ENCODE data around the gene FEN1. TPM values are rescaled to one million over a fixed set of nuclear protein-coding genes. Genes with fewer than 3 reads are reported as not detected.

FEN1 gene
- total and polyA plus RNA-seq, 2 experiments from 2014 or later: 29.0 to 31.5 TPM

DNA sequence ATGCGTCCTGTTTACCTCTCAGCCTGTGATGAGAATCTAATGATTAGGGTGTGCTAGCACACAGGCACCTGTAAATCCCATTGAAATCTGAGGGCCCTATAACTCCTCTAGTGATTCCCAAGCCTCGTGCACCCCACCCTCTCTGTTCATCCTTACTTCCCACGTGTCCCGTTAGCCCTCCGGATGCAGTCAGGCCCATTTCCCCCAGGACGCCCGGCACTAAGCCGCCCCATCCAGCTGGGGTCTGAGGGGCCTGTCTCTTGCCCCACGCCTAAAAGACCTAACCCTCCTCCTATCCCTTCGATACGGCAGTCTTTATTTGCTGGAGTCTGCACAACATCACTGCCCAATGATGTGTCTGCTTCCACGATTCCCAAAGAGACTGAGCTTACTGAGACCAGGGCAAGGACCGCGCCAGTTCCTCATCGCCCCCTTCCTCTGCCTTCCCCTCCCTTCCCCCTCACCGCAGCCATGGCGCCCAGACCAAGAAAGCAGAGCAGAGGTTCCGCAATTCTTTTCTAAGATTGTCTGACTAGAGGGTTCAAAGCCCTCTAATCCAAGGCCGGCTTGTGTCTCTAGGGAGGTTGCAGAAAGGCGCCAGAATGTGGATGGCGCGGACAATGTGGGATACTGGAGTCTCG lies 34.3 kb downstream of the FEN1 start:
- H3F3A ChIP-seq (ENCODE audit: insufficient read depth): peaks cover 8% of the 10 kb centered on the region
- TF ChIP-seq EZH2 (IDR thresholded peaks at IDR 0.05; ENCODE audit: insufficient read depth, poor library complexity, severe bottlenecking) (no peak), EZH2phosphoT487 (IDR thresholded peaks at IDR 0.05; ENCODE audit: insufficient read depth, low read depth) (no peak)
- H3K36me3 ChIP-seq (ENCODE audit: low read depth): no peaks in the 10 kb centered on the region
- in situ Hi-C loops (cut with MboI): no loop called here
- no peaks in the 10 kb centered on the region for H4K20me1 ChIP-seq (ENCODE audit: insufficient read depth)
- H3K27ac ChIP-seq: no peak overlapping the region
- H3K9ac ChIP-seq: peak overlapping the region; percentile 40
- peak overlapping the region; percentile 71 for H3K4me3 ChIP-seq
- no peak for DNase-seq
- H3K79me2 ChIP-seq (ENCODE audit: insufficient read depth): no peaks in the 10 kb centered on the region
- peaks cover 9% of the 10 kb centered on the region for H3K4me1 ChIP-seq (ENCODE audit: insufficient read depth)
- WGBS, 2 experiments (ENCODE audit: low coverage in 1 of 2, low lambda C conversion rate in 2 of 2, missing lambda C conversion rate in 2 of 2): 56 to 59% methylated on average over 23 of the region's 23 CpGs
- H2AFZ ChIP-seq: peak overlapping the region; percentile 82
- H3K9me3 ChIP-seq (ENCODE audit: low read depth): no peaks in the 10 kb centered on the region
- no peaks in the 10 kb centered on the region for H3K9me2 ChIP-seq (ENCODE audit: insufficient read depth)
- H3K27me3 ChIP-seq (replicated peaks; ENCODE audit: insufficient read depth): no peaks in the 10 kb centered on the region
- H3K4me2 ChIP-seq (ENCODE audit: unreplicated experiment): peak overlapping the region; percentile 81

DNA sequence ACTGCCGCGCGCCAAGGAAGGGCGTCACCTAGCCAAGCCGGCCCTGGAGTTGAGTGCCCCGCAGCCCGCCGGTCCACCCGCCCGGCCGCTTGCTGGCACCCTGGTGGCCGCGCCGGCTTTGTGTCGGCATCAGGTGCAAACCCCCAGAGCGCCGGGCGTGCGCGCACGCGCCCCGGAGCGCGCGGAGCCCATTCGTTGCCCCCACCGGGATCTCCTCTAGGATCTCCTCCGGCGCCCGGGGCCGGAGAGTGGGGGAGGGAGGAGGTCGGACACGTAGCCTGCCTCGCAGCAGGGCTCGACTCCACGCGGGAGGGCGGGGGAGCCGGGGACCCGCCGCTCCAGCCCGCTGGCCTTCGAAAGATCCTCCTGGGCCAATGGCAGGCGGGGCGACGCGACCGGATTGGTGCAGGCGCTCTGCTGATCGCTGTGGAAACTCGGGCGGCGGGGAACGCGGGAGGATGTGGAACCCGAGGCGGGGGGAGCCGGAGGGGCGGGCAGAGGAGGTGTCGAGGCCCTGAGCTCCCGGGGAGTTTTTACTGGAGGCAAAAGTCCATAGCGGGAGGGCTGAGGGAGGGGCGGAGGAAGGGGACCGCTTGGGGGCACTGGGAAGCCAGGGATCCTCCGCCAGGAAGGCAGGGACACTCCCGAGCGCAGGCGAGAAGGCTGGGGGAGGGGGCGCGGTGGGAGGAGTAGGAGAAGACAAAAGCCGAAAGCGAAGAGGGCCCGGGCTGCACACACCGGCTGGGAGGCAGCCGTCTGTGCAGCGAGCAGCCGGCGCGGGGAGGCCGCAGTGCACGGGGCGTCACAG lies 35.1 kb downstream of the FEN1 start, which contains the start of gene FADS2:
TSS of gene FADS2 (plus strand) at position 730 of the 808 bp plus-strand sequence. CDS start 91 bp downstream, outside the sequence.
- Histone ChIP-seq H3K4me3 (peak within 1 kb of the TSS; percentile 71), H3K36me3 (ENCODE audit: low read depth) (no peaks in the 10 kb centered on the region), H4K20me1 (ENCODE audit: insufficient read depth) (no peaks in the 10 kb centered on the region), H3K4me1 (ENCODE audit: insufficient read depth) (peaks cover 9% of the 10 kb centered on the region), H3K79me2 (ENCODE audit: insufficient read depth) (no peaks in the 10 kb centered on the region), H2AFZ (peak within 1 kb of the TSS; percentile 82), H3K9me2 (ENCODE audit: insufficient read depth) (no peaks in the 10 kb centered on the region), H3K9me3 (ENCODE audit: low read depth) (no peaks in the 10 kb centered on the region), H3K9ac (peak within 1 kb of the TSS; percentile 40), H3K27me3 (replicated peaks; ENCODE audit: insufficient read depth) (no peaks in the 10 kb centered on the region), H3K27ac (no peak within 1 kb of the TSS), H3F3A (ENCODE audit: insufficient read depth) (peaks cover 8% of the 10 kb centered on the region), H3K4me2 (ENCODE audit: unreplicated experiment) (peak within 1 kb of the TSS; percentile 81)
- in situ Hi-C loops (cut with MboI): no loop called here
- TF ChIP-seq EZH2 (IDR thresholded peaks at IDR 0.05; ENCODE audit: insufficient read depth, poor library complexity, severe bottlenecking) (peak; percentile 41), EZH2phosphoT487 (IDR thresholded peaks at IDR 0.05; ENCODE audit: insufficient read depth, low read depth) (no peak)
- 2 to 3% methylated on average over 31 to 78 of the region's 83 CpGs for WGBS, 2 experiments (ENCODE audit: low coverage in 1 of 2, low lambda C conversion rate in 2 of 2, missing lambda C conversion rate in 2 of 2)
- peak; percentile 71 for DNase-seq

DNA sequence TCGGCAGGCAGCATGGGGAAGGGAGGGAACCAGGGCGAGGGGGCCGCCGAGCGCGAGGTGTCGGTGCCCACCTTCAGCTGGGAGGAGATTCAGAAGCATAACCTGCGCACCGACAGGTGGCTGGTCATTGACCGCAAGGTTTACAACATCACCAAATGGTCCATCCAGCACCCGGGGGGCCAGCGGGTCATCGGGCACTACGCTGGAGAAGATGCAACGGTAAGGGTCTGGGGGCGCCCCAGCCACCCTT lies 35.6 kb downstream of the FEN1 start:
- peak overlapping the region; percentile 40 for H3K9ac ChIP-seq
- peak overlapping the region; percentile 81 for H3K4me2 ChIP-seq (ENCODE audit: unreplicated experiment)
- peak overlapping the region; percentile 82 for H2AFZ ChIP-seq
- no peaks in the 10 kb centered on the region for H3K9me3 ChIP-seq (ENCODE audit: low read depth)
- peaks cover 8% of the 10 kb centered on the region for H3F3A ChIP-seq (ENCODE audit: insufficient read depth)
- H4K20me1 ChIP-seq (ENCODE audit: insufficient read depth): no peaks in the 10 kb centered on the region
- no peaks in the 10 kb centered on the region for H3K27me3 ChIP-seq (replicated peaks; ENCODE audit: insufficient read depth)
- H3K79me2 ChIP-seq (ENCODE audit: insufficient read depth): no peaks in the 10 kb centered on the region
- in situ Hi-C loops (cut with MboI): no loop called here
- no peaks in the 10 kb centered on the region for H3K36me3 ChIP-seq (ENCODE audit: low read depth)
- DNase-seq: no peak
- peaks cover 9% of the 10 kb centered on the region for H3K4me1 ChIP-seq (ENCODE audit: insufficient read depth)
- H3K9me2 ChIP-seq (ENCODE audit: insufficient read depth): no peaks in the 10 kb centered on the region
- H3K27ac ChIP-seq: no peak overlapping the region
- 0% methylated on average over 7 to 16 of the region's 16 CpGs for WGBS, 2 experiments (ENCODE audit: low coverage in 1 of 2, low lambda C conversion rate in 2 of 2, missing lambda C conversion rate in 2 of 2)
- H3K4me3 ChIP-seq: peak overlapping the region; percentile 71
- TF ChIP-seq EZH2 (IDR thresholded peaks at IDR 0.05; ENCODE audit: insufficient read depth, poor library complexity, severe bottlenecking) (peak; percentile 10), EZH2phosphoT487 (IDR thresholded peaks at IDR 0.05; ENCODE audit: insufficient read depth, low read depth) (no peak)

DNA sequence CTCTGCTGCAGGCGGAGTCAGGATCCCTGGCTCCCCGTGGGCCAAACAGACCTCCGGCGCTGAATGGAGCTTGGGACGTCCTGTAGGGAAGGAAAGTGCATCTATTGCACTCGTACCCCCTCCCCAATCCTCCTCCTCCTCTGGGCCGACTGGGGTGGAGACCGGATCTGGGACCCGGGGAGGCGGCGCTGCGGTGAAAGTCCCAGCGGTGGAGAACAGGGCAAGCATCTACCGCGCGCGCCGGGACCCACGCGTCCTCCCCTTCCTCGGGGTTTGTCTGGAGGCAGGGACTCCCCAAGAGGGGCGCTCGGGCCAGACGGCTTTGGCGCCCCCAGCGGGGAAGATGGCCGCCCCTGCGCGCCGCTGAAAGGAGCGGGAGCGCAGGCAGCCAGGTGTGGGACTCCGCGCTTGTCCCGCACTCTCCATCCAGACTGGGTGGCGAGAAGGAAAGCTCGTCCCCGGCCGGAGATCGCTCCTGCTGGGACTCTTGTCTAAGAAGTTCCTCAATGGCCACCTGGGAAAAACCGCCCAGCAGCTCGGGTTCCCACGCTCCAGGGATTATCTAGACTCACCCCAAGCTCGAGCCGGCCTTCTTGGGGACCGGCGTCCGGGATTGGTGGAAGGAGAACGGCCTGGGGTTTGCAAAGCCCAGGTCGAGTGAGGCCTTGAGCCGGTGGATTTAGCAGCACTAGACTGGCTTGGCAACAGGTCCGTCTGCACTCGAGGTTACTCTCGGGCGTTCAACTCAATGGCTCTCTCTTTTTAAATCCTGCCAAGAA lies 36.1 kb downstream of the FEN1 start:
- Histone ChIP-seq H3K36me3 (ENCODE audit: low read depth) (no peaks in the 10 kb centered on the region), H4K20me1 (ENCODE audit: insufficient read depth) (no peaks in the 10 kb centered on the region), H3K4me1 (ENCODE audit: insufficient read depth) (peaks cover 9% of the 10 kb centered on the region), H3K9me3 (ENCODE audit: low read depth) (no peaks in the 10 kb centered on the region), H3K4me2 (ENCODE audit: unreplicated experiment) (peak overlapping the region; percentile 81), H3K9ac (no peak overlapping the region; the same call in 1 of the 2 replicates), H3F3A (ENCODE audit: insufficient read depth) (peaks cover 8% of the 10 kb centered on the region), H3K9me2 (ENCODE audit: insufficient read depth) (no peaks in the 10 kb centered on the region), H3K27ac (no peak overlapping the region), H3K79me2 (ENCODE audit: insufficient read depth) (no peaks in the 10 kb centered on the region), H2AFZ (peak overlapping the region; percentile 82), H3K4me3 (peak overlapping the region; percentile 71), H3K27me3 (replicated peaks; ENCODE audit: insufficient read depth) (no peaks in the 10 kb centered on the region)
- in situ Hi-C loops (cut with MboI): no loop called here
- no peak for TF ChIP-seq EZH2phosphoT487 (IDR thresholded peaks at IDR 0.05; ENCODE audit: insufficient read depth, low read depth)
- no peak for TF ChIP-seq EZH2 (IDR thresholded peaks at IDR 0.05; ENCODE audit: insufficient read depth, poor library complexity, severe bottlenecking)
- DNase-seq: peak; percentile 20
- WGBS, 2 experiments (ENCODE audit: low coverage in 1 of 2, low lambda C conversion rate in 2 of 2, missing lambda C conversion rate in 2 of 2): 7% methylated on average over 41 to 55 of the region's 55 CpGs

Measured in GM23248 (cell line).